ACHN (cell line): ENCODE data around the gene SLC17A3.

Experiments used
- DNase-seq: peaks from one replicate; pipeline ENCODE4 v3.0.0-alpha.2; 2015
- in situ Hi-C: cut with HindIII; loops from 2 replicates; pipeline ENCODE4 v1.10.0; 2017; ENCODE audit warnings: low sequenced_read_pairs, low pct_ligation_motif_present, low pct_unique_long_range_greater_than_20kb

SLC17A3 gene

GRCh38 chr6:25874118-25874517 is at the start of gene SLC17A3:
Gene SLC17A3, minus strand, starts transcription at chr6:25874243. Its CDS starts 5,856 bp downstream, at chr6:25868387.
- DNase-seq, result peak; percentile 85
- in situ Hi-C loops, result no loop called here

- no peak for DNase-seq
- in situ Hi-C loops, result no loop called here
These were observed 48.3 kb upstream of the SLC17A3 start for GRCh38 chr6:25922301-25922700.

GRCh38 chr6:25921525-25922203 is 47.6 kb upstream of the SLC17A3 start:
- DNase-seq, result no peak
- in situ Hi-C loops, result no loop called here

GRCh38 chr6:25919657-25920056 is 45.6 kb upstream of the SLC17A3 start:
- in situ Hi-C loops, result no loop called here
- DNase-seq, result no peak

GRCh38 chr6:25918083-25918683 is 44.1 kb upstream of the SLC17A3 start:
- no peak for DNase-seq
- in situ Hi-C loops, result no loop called here

GRCh38 chr6:25916789-25917490 is 42.9 kb upstream of the SLC17A3 start:
- in situ Hi-C loops, result no loop called here
- DNase-seq, result no peak

GRCh38 chr6:25916330-25916729 is 42.3 kb upstream of the SLC17A3 start:
- DNase-seq, result no peak
- in situ Hi-C loops, result no loop called here

- in situ Hi-C loops, result no loop called here
These were observed 39.7 kb upstream of the SLC17A3 start for GRCh38 chr6:25913741-25914140.

GRCh38 chr6:25911351-25911750 is 37.3 kb upstream of the SLC17A3 start:
- in situ Hi-C loops, result no loop called here
- DNase-seq, result no peak

More at GRCh38 chr6:25913741-25914140, 39.7 kb upstream of the SLC17A3 start:
- DNase-seq, result no peak

- no peak for DNase-seq
- in situ Hi-C loops, result no loop called here
These were observed 33.5 kb upstream of the SLC17A3 start for GRCh38 chr6:25907475-25908014.

GRCh38 chr6:25903467-25904099 is 29.5 kb upstream of the SLC17A3 start:
- in situ Hi-C loops, result no loop called here

GRCh38 chr6:25902071-25902470 is 28.0 kb upstream of the SLC17A3 start:
- no peak for DNase-seq
- in situ Hi-C loops, result no loop called here

More at GRCh38 chr6:25903467-25904099, 29.5 kb upstream of the SLC17A3 start:
- no peak for DNase-seq

GRCh38 chr6:25900843-25901242 is 26.8 kb upstream of the SLC17A3 start:
- in situ Hi-C loops, result no loop called here
- no peak for DNase-seq

- in situ Hi-C loops, result no loop called here
- peak; percentile 81 for DNase-seq
These were observed 25.8 kb upstream of the SLC17A3 start for GRCh38 chr6:25899580-25900408.

GRCh38 chr6:25899123-25899522 is 25.1 kb upstream of the SLC17A3 start:
- in situ Hi-C loops, result no loop called here
- DNase-seq, result peak; percentile 88

GRCh38 chr6:25898289-25898977 is 24.4 kb upstream of the SLC17A3 start:
- peak; percentile 69 for DNase-seq
- in situ Hi-C loops, result no loop called here

GRCh38 chr6:25896252-25896651 is 22.2 kb upstream of the SLC17A3 start:
- no peak for DNase-seq
- in situ Hi-C loops, result no loop called here

- in situ Hi-C loops, result no loop called here
- DNase-seq, result no peak
These were observed 21.7 kb upstream of the SLC17A3 start for GRCh38 chr6:25895771-25896170.
